ENCODE data around the gene SNTG2.

DNA sequence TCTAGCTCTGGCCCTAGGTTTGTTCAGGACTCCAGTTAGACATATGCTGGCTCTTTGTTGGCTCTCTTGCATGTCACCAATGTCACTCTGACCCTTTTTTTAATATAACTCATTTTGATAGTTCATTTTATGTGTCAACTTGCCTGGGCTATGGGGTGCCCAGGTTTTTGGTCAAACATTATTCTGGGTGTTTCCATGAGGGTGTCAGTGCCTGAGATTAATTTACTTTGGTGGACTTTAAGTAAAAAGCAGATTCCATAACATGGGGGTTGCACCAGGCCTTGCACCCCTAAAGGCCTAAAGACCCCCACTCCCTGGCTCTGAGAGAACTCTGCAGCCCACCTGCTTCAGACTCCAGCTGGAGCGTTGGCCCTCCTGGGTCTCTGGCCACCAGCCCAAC is 48.1 kb upstream of the SNTG2 start:
- TF ChIP-seq, protein P1, sequence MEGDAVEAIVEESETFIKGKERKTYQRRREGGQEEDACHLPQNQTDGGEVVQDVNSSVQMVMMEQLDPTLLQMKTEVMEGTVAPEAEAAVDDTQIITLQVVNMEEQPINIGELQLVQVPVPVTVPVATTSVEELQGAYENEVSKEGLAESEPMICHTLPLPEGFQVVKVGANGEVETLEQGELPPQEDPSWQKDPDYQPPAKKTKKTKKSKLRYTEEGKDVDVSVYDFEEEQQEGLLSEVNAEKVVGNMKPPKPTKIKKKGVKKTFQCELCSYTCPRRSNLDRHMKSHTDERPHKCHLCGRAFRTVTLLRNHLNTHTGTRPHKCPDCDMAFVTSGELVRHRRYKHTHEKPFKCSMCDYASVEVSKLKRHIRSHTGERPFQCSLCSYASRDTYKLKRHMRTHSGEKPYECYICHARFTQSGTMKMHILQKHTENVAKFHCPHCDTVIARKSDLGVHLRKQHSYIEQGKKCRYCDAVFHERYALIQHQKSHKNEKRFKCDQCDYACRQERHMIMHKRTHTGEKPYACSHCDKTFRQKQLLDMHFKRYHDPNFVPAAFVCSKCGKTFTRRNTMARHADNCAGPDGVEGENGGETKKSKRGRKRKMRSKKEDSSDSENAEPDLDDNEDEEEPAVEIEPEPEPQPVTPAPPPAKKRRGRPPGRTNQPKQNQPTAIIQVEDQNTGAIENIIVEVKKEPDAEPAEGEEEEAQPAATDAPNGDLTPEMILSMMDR (conservative IDR thresholded peaks at IDR 0.05; ENCODE audit: low read length), result no peak
- TF ChIP-seq EZH2phosphoT487 (IDR thresholded peaks at IDR 0.05; ENCODE audit: borderline replicate concordance), result no peak
